Right forelimb (tissue), 1 donor: ENCODE data around the gene ARHGAP31.
A peak's percentile ranks its signal among the peaks of the same experiment; 100 is the strongest.
"Not testable (repeated sequence)": the region's sequence is repeated elsewhere in the genome, so short reads cannot be mapped to it uniquely, and the experiment has no call there.

Source experiments
- DNase-seq: peaks from one replicate; pipeline ENCODE4 v3.0.0-alpha.2; 2018

ARHGAP31 gene

GRCh38 chr3:119294696-119295671 is 801 bp downstream of the ARHGAP31 start:
- peak; percentile 78 for DNase-seq

- DNase-seq = no peak
These were observed 1.9 kb downstream of the ARHGAP31 start for GRCh38 chr3:119295816-119296726.

GRCh38 chr3:119296727-119297122 is 2.5 kb downstream of the ARHGAP31 start:
- DNase-seq = no peak

GRCh38 chr3:119297169-119297568 is 3.0 kb downstream of the ARHGAP31 start:
- DNase-seq = no peak

GRCh38 chr3:119298565-119298941 is 4.4 kb downstream of the ARHGAP31 start:
- no peak for DNase-seq

GRCh38 chr3:119300991-119301391 is 6.8 kb downstream of the ARHGAP31 start:
- no peak for DNase-seq

GRCh38 chr3:119301662-119302061 is 7.5 kb downstream of the ARHGAP31 start:
- DNase-seq = no peak

GRCh38 chr3:119302697-119303551 is 8.7 kb downstream of the ARHGAP31 start:
- no peak for DNase-seq

- no peak for DNase-seq
These were observed 10.1 kb downstream of the ARHGAP31 start for GRCh38 chr3:119304201-119304713.

- DNase-seq = no peak
These were observed 11.1 kb downstream of the ARHGAP31 start for GRCh38 chr3:119305286-119305685.

GRCh38 chr3:119306378-119306777 is 12.2 kb downstream of the ARHGAP31 start:
- DNase-seq = not testable (repeated sequence)

GRCh38 chr3:119308355-119308754 is 14.2 kb downstream of the ARHGAP31 start:
- DNase-seq = no peak

- no peak for DNase-seq
These were observed 15.4 kb downstream of the ARHGAP31 start for GRCh38 chr3:119309591-119309990.

- no peak for DNase-seq
These were observed 15.9 kb downstream of the ARHGAP31 start for GRCh38 chr3:119310071-119310470.

GRCh38 chr3:119311081-119311925 is 17.1 kb downstream of the ARHGAP31 start:
- no peak for DNase-seq

GRCh38 chr3:119313461-119313860 is 19.3 kb downstream of the ARHGAP31 start:
- DNase-seq = no peak

GRCh38 chr3:119314821-119315220 is 20.6 kb downstream of the ARHGAP31 start:
- DNase-seq = no peak

- no peak for DNase-seq
These were observed 21.6 kb downstream of the ARHGAP31 start for GRCh38 chr3:119315600-119316312.

GRCh38 chr3:119316313-119316670 is 22.1 kb downstream of the ARHGAP31 start:
- no peak for DNase-seq

- no peak for DNase-seq
These were observed 24.7 kb downstream of the ARHGAP31 start for GRCh38 chr3:119318876-119319275.

GRCh38 chr3:119319311-119319710 is 25.1 kb downstream of the ARHGAP31 start:
- no peak for DNase-seq
